Esophagus squamous epithelium (tissue), 4 donors: Measurements from ENCODE around the gene ZNF606.
"Not testable (repeated sequence)": the region's sequence is repeated elsewhere in the genome, so short reads cannot be mapped to it uniquely, and the experiment has no call there.

Experiments used
- CTCF ChIP-seq, 6 experiments: fragments of 450-650 bp in 4 of 6; fragments of 200-600 bp in 2 of 6; sonication (generic) in 2 of 6; IDR thresholded peaks; one replicate each; pipeline ENCODE4 v1.5.1; 2016 to 2019; ENCODE audit warnings: antibody characterized with exemption in 6 of 6, mild to moderate bottlenecking in 4 of 6, moderate library complexity in 4 of 6
- POLR2A ChIP-seq, 4 donors: fragments of 450-650 bp; IDR thresholded peaks; one replicate each; pipeline ENCODE4 v1.6.1; 2017; ENCODE audit warnings: antibody characterized with exemption in 4 of 4, mild to moderate bottlenecking in 4 of 4, moderate library complexity in 3 of 4

DNA sequence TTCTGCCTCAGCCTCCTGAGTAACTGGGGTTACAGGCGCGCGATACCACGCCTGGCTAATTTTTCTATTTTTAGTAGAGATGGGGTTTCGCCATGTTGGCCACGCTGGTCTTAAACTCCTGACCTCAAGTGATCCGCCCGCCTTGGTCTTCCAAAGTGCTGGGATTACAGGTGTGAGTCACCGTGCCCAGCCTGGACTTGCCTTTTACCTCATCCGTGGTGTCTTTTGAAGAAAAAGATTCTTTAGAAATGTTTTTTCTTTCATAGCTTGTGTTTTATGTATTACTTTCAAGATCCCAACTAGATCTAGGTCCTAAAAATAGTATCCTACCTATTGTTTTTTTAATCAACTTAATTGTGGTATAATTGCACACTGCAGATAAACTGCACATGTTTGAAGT, 6.3 kb upstream of the ZNF606 start:
- TF ChIP-seq POLR2A, CTCF (IDR thresholded peaks at IDR 0.05): not testable (repeated sequence)
